AG04449 (cell line): ENCODE data around the gene NLRP5.
"Not testable (repeated sequence)": the region's sequence is repeated elsewhere in the genome, so short reads cannot be mapped to it uniquely, and the experiment has no call there.

Experiments
- CTCF ChIA-PET: fragments of 350-600 bp; formaldehyde crosslinking; extraction: SDS; loops from one replicate; lab custom pipeline; 2021; ENCODE audit warnings: antibody characterized with exemption; lab: Yijun Ruan, JAX
- POLR2A ChIA-PET: fragments of 400-600, 350-600 bp; formaldehyde crosslinking; extraction: SDS; loops from one replicate; lab custom pipeline; 2020; ENCODE audit warnings: antibody characterized with exemption, inconsistent platforms; lab: Yijun Ruan, JAX
- DNase-seq: peaks from one replicate; pipeline ENCODE4 v3.0.0-alpha.2; 2010; ENCODE audit warnings: low read depth, low spot score
- H3K4me3 ChIP-seq: 2 replicates; pipeline ENCODE4 v1.5.1; 2011; ENCODE audit warnings: low read depth, mild to moderate bottlenecking, control low read depth, low read length
- CTCF ChIP-seq: IDR thresholded peaks from one replicate; pipeline ENCODE4 v1.5.1; 2011; ENCODE audit warnings: mild to moderate bottlenecking, moderate library complexity, low read length, control low read depth, inconsistent platforms; ENCODE audit not compliant: insufficient read depth; ENCODE audit errors: missing control alignments

The NLRP5 gene

GRCh38 chr19:55986487-55986886, at the start of gene NLRP5:
NLRP5 (plus strand) TSS chr19:55986775.
- no peak for DNase-seq
- POLR2A ChIA-PET, result no interaction called here
- CTCF ChIA-PET, result no interaction called here
- TF ChIP-seq CTCF, result no peak
- H3K4me3 ChIP-seq, result no peak within 1 kb of the TSS

GRCh38 chr19:55939206-55939605, 47.4 kb upstream of the NLRP5 start:
- TF ChIP-seq CTCF, result no peak
- ChIA-PET POLR2A (no interaction called here), CTCF (no interaction called here)
- no peak overlapping the region for H3K4me3 ChIP-seq
- no peak for DNase-seq

- no peak for TF ChIP-seq CTCF
- H3K4me3 ChIP-seq, result no peak overlapping the region
- no peak for DNase-seq
- ChIA-PET POLR2A (no interaction called here), CTCF (no interaction called here)
These were observed 46.3 kb upstream of the NLRP5 start for GRCh38 chr19:55940306-55940705.

GRCh38 chr19:55947532-55947931, 39.0 kb upstream of the NLRP5 start, which contains the start of gene NLRP8:
NLRP8 (plus strand) TSS chr19:55947832.
- no peak within 1 kb of the TSS for H3K4me3 ChIP-seq
- CTCF ChIA-PET, result no interaction called here
- DNase-seq, result no peak
- no peak for TF ChIP-seq CTCF
- POLR2A ChIA-PET, result no interaction called here

- DNase-seq, CTCF ChIA-PET, POLR2A ChIA-PET: not testable (repeated sequence)
These were observed 36.0 kb upstream of the NLRP5 start for GRCh38 chr19:55950566-55950965.

GRCh38 chr19:55956431-55956830, 30.1 kb upstream of the NLRP5 start:
- no peak for DNase-seq
- CTCF ChIA-PET, result no interaction called here
- POLR2A ChIA-PET, result no interaction called here
- no peak overlapping the region for H3K4me3 ChIP-seq
- TF ChIP-seq CTCF, result no peak

More at GRCh38 chr19:55950566-55950965, 36.0 kb upstream of the NLRP5 start:
- H3K4me3 ChIP-seq, result not testable (repeated sequence)

GRCh38 chr19:55958356-55958755, 28.2 kb upstream of the NLRP5 start:
- DNase-seq, result no peak
- no peak for TF ChIP-seq CTCF
- CTCF ChIA-PET, result no interaction called here
- POLR2A ChIA-PET, result no interaction called here
- no peak overlapping the region for H3K4me3 ChIP-seq
